Psoas muscle (tissue), 8 donors: Measurements from ENCODE around the gene PHF21B. TPM values are rescaled to one million over a fixed set of nuclear protein-coding genes. Genes with fewer than 3 reads are reported as not detected.

Experiments
- ATAC-seq, 4 donors: fragments of 200-7000 bp; cut with Tn5 transposase; one replicate each; pipeline ENCODE4 v1.9.1; 2020; ENCODE audit warnings: moderate library complexity in 3 of 4, mild to moderate bottlenecking in 2 of 4
- DNase-seq, 2 donors: peaks; one replicate each; pipeline ENCODE4 v3.0.0-alpha.2; 2020
- H3K27ac ChIP-seq: fragments of 200-600 bp; one replicate; pipeline ENCODE4 v1.8.0; 2022
- H3K27me3 ChIP-seq, 3 donors: fragments of 200-600 bp in 1 of 3; one replicate each; pipeline versions ENCODE4 v1.6.1 to v1.8.0; 2013 to 2022; ENCODE audit warnings: low read length in 2 of 3, mild to moderate bottlenecking in 2 of 3, moderate library complexity in 1 of 3; ENCODE audit not compliant: insufficient read depth in 3 of 3
- H3K36me3 ChIP-seq, 2 donors: fragments of 200-600 bp in 1 of 2; one replicate each; pipeline versions ENCODE4 v1.6.1 to v1.8.0; 2013 to 2022; ENCODE audit warnings: low read depth in 1 of 2, mild to moderate bottlenecking in 1 of 2, moderate library complexity in 1 of 2; ENCODE audit not compliant: insufficient read depth in 1 of 2
- H3K4me1 ChIP-seq: fragments of 200-600 bp; one replicate; pipeline ENCODE4 v1.8.0; 2022
- H3K4me3 ChIP-seq: fragments of 200-600 bp; one replicate; pipeline ENCODE4 v1.8.0; 2022; ENCODE audit warnings: mild to moderate bottlenecking
- H3K9me3 ChIP-seq: fragments of 200-600 bp; one replicate; pipeline ENCODE4 v1.8.0; 2022
- CTCF ChIP-seq: fragments of 200-600 bp; IDR thresholded peaks from one replicate; pipeline ENCODE4 v1.8.0; 2022; ENCODE audit warnings: antibody characterized with exemption
- WGBS, 3 donors: extraction: QIAGEN DNeasy Blood & Tissue Kit; methylation state at CpG; one replicate each; pipeline versions ENCODE4 v1.1.6 to v1.1.7; 2013; 5-methylcytosine and 5-hydroxymethylcytosine counted together
- intact Hi-C, 2 donors: fragments of 100-400 bp; cut with DNase I; formaldehyde crosslinking; loops; one replicate each; pipeline versions ENCODE4 v1.11.0 to v1.14.2; 2022
- polyA plus RNA-seq, 3 donors: library from polyadenylated mRNA; stranded (reverse); fragments of 200-250 nt; gene quantifications; one replicate each; pipeline ENCODE4 v1.2.3, GENCODE V29; 2013
- total RNA-seq, 4 donors: library from RNA; stranded (reverse); fragmentation: NEBNext Ultra II Directional in 2 of 4; extraction: Animal tissue kit (Norgen Biotek cat#: 25700) in 2 of 4; gene quantifications; one replicate each; pipeline versions ENCODE4 v1.2.1 to v1.2.4, GENCODE V29; 2021 to 2023
- donor health status: healthy with polysubstance abuse.
- donor health status: DM: no; HTN: no; CAD: no; lungs with moderate emphysema.
- donor health status: Bipolar disorder and iron deficiency.
- donor health status: healthy.
- donor health status: DM: yes; HTN: yes; CAD: no.
- donor health status: DM: no; HTN: no; CAD: no.
- donor health status: DM: no; HTN: no; CAD: no.
- donor health status: DM: yes; HTN: yes; CAD: no.

The PHF21B gene
- total and polyA plus RNA-seq, 7 donors, result 0.03 to 0.58 (median 0.16) TPM; not detected in 1

DNA sequence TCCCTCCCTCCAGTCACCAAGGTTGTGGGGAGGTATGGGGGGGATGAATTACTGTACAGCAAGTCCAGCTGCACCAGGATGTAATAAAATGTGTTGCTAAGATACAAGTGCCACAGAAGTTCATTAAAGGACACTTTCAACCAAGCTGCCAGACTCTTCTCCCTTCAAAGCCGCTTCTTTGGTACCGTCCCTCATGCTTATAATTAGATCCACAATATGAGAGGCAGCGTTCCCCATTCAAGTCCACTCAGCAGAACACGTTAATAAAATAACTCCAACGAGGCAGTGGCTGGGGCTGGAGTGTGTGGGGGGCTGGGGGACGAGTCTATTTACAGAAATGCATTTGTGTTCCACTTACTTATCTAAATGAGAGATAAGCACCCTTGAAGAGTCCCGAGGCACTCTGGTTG, 14.7 kb downstream of the PHF21B start:
- no peak for ATAC-seq
- no peak overlapping the region for H3K4me3 ChIP-seq

DNA sequence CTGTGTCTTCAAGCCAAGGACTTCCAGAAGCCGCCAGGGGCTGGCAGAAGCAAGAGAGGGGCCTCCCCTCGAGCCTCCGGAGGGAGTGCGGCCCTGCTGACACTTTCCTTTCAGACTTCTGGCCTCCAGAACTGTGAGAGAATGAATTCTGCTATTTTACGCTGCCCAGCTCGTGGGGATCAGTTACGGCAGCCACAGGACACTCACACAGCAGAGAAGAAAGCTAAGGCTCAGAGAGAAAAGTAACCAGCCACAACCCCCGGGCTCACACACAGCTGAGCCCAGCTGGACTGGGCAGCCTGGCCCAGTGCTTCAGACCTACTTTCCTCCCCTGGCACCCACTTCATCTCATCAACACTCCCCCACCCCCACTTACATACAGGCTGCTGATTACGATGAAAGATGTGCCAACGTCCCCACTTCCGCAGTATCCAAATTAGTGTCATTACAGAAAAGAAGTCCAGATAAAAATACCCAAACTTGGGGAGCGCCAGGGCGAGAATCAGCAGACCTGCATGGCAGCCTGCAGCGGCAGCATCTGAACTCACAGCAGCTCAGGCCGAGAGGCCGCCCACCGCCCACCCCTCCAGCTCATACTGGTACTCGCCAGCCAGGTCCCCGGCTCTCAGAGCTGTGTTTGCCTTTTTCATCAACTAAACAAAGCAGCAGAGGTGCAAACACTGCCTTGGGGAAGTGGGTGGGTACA, 15.3 kb downstream of the PHF21B start:
- no peak for TF ChIP-seq CTCF
- Histone ChIP-seq H3K9me3 (no peaks in the 10 kb centered on the region), H3K27me3 (peaks cover 0 to 7% (median 5%) of the 10 kb centered on the region in 3 donors), H3K4me3 (no peak overlapping the region), H3K36me3 (no peaks in the 10 kb centered on the region), H3K4me1 (no peaks in the 10 kb centered on the region), H3K27ac (no peak overlapping the region)
- DNase-seq, result no peak
- WGBS, 3 donors, result 68 to 71% (median 70%) methylated on average over 19 of the region's 19 CpGs
- ATAC-seq, result no peak
- intact Hi-C loops, result no loop called here

More for the DNA sequence above, 14.7 kb downstream of the PHF21B start:
- no peak overlapping the region for H3K27ac ChIP-seq
- H3K4me1 ChIP-seq, result no peaks in the 10 kb centered on the region
- WGBS, 3 donors, result 26 to 42% (median 34%) methylated on average over 7 of the region's 7 CpGs
- DNase-seq, result no peak
- intact Hi-C loops, result no loop called here
- H3K27me3 ChIP-seq, result peaks cover 0 to 7% (median 7%) of the 10 kb centered on the region in 3 donors
- no peak for TF ChIP-seq CTCF
- no peaks in the 10 kb centered on the region for H3K36me3 ChIP-seq
- H3K9me3 ChIP-seq, result no peaks in the 10 kb centered on the region

DNA sequence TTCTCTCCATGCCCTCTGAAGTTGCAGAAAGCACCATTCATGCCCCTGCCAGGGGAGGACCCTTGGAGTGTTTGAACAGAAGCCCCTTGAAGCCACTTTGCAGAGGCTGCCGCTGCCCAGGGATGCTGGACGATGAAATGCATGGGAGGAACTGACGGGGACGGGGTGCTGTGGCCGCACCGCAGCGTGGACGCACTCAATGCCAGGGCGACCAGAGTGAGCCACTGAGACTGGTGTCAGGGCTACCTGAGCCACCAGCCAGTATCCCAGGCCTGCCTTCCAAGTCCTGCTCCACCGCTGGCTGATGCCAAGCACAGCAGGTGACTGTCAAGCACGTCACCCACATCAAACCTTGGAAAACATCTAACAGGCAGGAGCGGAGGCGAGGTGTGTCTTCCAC, 17.6 kb downstream of the PHF21B start:
- no peak for DNase-seq
- Histone ChIP-seq H3K4me3 (no peak overlapping the region), H3K27ac (no peak overlapping the region), H3K9me3 (no peaks in the 10 kb centered on the region), H3K27me3 (peaks cover 0 to 7% (median 5%) of the 10 kb centered on the region in 3 donors), H3K36me3 (no peaks in the 10 kb centered on the region), H3K4me1 (no peaks in the 10 kb centered on the region)
- 88 to 91% (median 91%) methylated on average over 13 of the region's 13 CpGs for WGBS, 3 donors
- TF ChIP-seq CTCF, result no peak
- intact Hi-C loops, result no loop called here
- ATAC-seq, result no peak

DNA sequence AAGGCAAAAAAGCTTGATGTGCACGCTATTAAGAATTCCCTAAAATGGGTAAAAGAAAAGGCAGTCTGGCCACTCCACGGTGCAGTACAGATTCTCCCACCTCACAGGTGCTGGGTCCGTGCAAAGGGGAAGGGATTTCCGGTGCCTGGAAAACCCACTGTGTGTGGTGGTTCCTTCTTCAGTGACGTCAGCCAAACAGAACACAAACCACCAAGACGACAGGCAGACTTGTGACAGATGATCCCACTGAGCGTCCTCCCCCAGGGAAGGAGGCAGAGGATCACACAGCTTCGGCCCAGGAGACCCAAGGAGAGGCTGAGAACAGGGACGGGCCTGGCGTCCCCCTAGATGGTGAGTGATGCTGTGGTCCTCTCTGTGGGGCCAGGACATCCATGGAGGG, 18.6 kb downstream of the PHF21B start:
- TF ChIP-seq CTCF, result no peak
- intact Hi-C loops, result no loop called here

GRCh38 chr22:44990810-44991209, 19.0 kb downstream of the PHF21B start:
- Histone ChIP-seq H3K27me3 (peaks cover 0 to 5% (median 4%) of the 10 kb centered on the region in 3 donors), H3K4me1 (no peaks in the 10 kb centered on the region), H3K9me3 (no peaks in the 10 kb centered on the region), H3K4me3 (no peak overlapping the region), H3K36me3 (no peaks in the 10 kb centered on the region), H3K27ac (no peak overlapping the region)
- no peak for TF ChIP-seq CTCF
- intact Hi-C loops, result no loop called here
- WGBS, 3 donors, result 70 to 79% (median 74%) methylated on average over 15 of the region's 15 CpGs
- ATAC-seq (no peak), DNase-seq (no peak)

More for the DNA sequence above, 18.6 kb downstream of the PHF21B start:
- Histone ChIP-seq H3K36me3 (no peaks in the 10 kb centered on the region), H3K27ac (no peak overlapping the region), H3K9me3 (no peaks in the 10 kb centered on the region), H3K4me1 (no peaks in the 10 kb centered on the region), H3K27me3 (peaks cover 0 to 5% (median 4%) of the 10 kb centered on the region in 3 donors), H3K4me3 (no peak overlapping the region)
- DNase-seq (no peak), ATAC-seq (no peak)
- 75 to 82% (median 75%) methylated on average over 9 to 10 of the region's 10 CpGs for WGBS, 3 donors
